Amniotic stem cell (primary cell): ENCODE results near the gene DEAF1.
A peak's percentile ranks its signal among the peaks of the same experiment; 100 is the strongest.

ENCODE experiments used
- DNase-seq: peaks from one replicate; lab custom pipeline; 2025; lab: John Stamatoyannopoulos, UW

Gene DEAF1

DNA sequence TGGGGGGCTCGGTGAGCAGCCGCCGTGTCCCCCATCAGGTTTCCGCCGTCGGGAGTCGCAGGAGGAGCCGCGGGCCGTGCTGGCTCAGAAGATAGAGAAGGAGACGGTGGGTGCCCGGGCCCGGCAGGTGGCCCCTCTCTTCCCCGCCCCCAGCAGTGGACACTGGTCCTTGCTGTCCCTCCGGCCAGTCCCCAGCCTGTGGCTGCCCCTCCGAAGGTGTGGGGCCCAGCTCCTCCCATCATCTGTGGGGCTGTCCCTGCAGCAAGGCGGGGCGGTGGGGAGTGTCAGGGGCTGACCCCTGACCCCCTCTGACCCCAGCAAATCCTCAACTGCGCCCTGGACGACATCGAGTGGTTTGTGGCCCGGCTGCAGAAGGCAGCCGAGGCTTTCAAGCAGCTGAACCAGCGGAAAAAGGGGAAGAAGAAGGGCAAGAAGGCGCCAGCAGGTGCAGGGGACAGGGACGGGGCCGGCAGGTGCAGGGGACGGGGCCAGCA is 26.3 kb upstream of the DEAF1 start:
- no peak for DNase-seq

DNA sequence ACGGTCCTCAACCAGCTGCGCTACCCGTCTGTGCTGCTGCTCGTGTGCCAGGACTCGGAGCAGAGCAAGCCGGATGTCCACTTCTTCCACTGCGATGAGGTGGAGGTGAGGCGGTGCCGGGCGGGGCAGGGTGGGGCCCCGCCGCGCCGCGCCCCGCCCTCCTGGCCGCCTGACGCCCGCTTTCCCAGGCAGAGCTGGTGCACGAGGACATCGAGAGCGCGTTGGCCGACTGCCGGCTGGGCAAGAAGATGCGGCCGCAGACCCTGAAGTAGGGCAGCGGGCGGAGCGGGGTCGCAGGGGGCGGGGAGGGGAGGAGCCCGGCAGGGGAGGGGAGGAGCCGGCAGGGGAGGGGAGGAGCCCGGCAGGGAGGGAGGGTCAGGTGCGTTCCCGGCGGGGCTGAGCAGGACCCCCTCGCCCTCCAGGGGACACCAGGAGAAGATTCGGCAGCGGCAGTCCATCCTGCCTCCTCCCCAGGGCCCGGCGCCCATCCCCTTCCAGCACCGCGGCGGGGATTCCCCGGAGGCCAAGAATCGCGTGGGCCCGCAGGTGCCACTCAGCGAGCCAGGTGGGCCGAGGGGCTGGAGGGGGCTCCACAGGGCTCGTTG is 25.7 kb upstream of the DEAF1 start:
- DNase-seq: no peak

DNA sequence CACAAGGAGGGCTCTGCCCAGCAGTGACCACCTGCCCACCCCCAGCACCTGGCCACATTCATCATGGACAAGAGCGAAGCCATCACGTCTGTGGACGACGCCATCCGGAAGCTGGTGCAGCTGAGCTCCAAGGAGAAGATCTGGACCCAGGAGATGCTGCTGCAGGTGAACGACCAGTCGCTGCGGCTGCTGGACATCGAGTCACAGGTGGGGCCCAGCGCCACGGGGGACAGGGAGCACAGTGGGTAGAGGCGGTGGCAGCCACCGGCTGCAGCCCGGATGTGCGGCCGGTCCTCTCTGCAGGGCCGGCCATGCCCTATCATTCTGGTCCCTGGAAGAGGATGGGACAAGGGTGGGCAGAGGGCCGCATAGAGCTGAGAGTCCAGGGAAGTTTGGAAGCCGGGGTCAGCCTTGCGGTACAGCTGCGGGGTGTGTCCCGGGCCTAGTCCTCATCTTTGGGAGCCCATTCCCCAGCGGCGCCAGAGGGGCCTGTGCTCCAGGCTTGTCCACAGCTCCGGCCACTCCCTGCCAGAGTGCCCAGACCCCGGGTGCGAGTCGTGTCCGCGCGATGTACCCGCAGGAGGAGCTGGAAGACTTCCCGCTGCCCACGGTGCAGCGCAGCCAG is 25.1 kb upstream of the DEAF1 start:
- no peak for DNase-seq

DNA sequence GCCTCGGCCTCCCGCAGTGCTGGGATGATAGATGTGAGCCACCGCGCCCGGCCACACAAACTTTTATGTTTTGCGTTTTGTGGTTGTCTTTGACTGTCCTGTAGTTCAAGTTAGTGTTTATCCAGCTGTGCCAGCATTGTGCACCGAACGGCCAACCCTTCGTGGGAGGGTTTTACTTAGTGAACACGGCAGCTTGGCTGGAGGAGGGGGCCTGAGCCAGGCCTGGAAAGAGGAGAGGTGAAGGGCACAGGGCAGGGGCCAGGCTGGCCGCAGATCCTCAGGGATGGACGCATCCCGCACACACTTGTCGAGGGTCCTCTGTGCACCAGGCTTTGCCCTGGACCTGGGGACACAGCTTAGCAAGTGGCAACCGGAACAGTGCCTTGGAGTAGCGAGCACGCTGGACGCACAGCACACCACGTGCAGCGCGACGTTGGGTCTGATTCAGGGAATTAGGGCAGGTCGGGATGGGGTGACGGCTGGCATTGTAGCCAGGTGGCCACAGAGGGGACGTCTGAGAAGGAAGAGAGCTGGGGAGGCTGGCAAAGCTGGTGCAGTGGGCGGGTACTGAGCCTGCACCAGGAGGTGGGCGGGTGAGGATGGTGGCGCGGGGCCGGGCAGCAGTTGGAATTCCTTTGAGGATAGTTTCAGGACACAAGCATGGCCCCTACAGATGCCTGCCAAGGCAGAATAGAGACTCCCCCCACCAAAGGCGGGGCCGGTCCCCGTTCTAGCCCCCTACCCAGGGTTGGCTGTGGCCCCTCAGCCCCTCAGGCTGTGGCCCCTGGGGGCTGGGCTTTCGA is 24.4 kb upstream of the DEAF1 start:
- DNase-seq: no peak

DNA sequence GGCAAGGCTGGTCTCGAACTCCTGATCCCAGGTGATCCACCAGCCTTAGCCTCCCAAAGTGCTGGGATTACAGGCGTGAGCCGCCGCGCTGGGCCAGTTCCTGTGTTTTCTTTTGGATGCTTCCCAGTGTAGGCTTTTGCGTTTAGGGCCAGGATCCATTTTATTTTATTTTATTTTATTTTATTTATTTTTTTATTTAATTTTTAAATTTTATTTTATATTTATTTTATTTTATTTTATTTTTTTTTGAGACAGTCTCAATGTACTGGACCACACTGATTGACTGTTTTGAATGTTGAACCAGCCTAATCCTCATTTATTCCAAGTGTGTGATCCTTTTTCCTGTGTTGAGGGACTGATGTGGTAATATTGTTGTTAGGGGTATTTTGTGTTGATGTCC is 19.4 kb upstream of the DEAF1 start:
- DNase-seq: no peak

DNA sequence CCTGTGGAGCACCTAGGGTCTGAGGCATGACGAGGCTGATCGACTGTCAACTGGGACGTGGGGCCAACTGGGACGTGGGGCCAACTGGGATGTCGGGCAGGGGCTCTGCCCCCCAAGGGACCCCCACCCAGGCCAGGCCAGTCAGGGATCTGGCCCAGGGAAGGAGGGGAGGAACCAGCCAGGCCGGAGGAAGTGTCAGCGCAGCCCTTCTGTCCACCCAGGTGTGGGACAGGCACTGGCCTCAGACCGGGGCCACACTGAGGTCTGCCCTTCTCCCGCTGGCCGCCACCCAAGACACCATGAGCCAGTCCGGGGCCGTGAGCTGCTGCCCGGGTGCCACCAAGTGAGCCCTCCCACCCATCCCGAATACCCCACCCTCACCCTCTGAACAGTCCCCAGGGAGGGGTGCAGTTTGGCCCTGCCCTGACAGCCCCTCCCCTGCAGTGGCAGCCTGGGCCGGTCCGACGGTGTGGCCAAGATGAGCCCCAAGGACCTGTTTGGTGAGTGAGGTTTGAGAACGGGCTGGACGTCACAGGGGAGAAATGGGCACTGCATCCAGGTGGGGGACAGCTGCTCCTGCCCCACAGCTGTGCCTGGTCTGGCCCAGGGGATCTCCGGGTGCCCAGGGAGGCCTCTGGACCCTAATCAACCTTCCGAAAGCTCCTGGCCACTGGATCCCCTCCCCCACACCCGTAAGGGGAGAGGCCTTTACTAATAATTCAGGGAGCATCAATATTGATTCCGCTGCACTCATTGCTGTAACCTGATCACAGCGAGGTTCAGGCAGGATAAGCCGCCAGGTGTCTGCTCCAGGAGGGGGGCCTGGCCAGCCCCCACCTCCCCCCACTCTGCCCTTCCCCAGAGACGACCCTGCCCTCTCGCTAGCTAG is 14.3 kb upstream of the DEAF1 start:
- DNase-seq: no peak

DNA sequence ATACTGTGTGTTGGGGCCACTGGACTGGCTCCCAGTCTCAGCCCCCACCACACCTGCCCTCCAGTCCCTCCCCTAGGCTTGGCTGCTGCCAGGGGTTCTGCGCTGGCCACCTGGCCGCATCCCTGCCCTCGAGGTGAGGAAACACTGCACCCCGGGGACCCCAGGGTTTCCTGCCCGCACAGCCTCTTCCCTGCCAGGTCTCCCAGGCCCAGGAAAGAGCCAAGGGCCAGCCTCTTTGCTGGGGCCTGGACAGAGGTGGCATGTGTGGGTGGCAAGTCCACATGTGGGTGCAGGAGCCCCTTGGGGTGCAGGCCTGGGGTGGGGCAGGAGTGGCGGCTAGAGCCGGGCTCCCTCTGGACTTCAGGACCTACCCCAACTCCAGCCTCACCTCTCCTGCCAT is 13.5 kb upstream of the DEAF1 start:
- no peak for DNase-seq

DNA sequence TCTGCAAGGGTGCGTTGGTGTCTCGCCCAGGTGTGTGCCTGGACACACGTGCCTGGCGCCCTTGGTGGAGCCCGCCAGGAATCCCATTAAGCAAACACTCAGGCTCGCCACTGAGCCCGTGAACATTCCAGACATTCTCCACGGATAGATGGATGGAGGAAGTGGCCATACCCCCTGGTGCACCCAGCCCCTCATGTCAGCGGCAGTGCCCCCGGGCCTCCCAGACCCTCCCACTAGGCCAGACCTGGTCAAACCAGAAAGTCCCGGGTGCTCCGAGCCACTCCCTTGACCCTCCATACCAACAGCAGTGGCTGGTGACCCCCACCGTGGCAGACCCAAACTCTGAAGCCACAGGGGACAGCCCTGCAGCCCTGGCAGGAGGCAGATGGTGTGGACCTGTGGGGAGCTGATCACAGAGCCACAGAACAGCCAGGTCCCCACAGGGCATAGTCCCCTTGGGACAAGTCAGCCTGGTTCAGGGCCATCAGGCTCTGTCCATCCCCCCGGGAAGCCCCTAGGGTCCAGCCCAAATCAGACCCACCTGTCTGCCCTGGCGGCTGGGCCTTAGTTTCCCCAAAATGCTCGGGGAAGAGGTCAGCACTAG is 12.9 kb upstream of the DEAF1 start:
- no peak for DNase-seq

DNA sequence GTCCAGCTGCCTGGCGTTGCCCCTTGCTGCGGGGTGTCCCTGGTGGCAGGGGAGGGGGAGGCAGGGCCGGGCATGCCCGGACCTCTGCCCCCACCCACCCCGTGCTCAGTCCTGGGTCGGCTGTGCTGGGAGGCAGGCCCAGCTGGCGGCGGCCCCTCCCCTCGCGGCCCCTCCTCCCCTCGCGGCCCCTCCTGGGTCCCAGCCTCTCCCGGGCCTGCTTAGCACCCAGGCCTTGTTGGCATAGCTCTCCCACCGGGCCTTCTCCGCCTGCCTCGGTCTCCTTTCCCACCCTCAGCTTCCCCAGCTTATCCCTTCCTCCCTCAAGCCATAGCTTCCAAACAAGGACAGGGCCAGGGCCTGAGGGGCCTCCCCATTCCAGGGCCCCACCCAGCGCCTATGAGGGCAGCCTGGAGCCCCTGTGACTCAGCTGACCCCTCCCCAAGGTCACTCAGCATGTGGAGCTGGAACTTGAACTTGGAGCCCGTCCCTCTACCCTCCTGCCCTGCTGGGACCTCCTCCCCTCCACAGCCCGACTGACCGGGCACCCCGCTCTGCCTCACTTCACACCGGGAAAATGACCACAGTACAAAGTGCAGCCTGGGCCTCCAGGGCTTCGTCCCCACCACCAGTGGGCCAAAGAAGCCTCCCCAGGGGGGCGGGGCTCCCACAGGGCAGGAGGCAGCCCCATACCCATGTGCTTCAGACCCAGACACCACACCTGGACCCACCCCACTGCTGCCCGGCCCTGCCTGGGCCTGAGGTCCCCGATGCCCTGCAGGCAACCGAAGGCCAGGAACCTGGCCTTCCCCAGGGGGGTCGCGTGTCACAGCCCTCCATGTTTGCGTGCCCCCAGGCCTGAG is 12.2 kb upstream of the DEAF1 start:
- no peak for DNase-seq

DNA sequence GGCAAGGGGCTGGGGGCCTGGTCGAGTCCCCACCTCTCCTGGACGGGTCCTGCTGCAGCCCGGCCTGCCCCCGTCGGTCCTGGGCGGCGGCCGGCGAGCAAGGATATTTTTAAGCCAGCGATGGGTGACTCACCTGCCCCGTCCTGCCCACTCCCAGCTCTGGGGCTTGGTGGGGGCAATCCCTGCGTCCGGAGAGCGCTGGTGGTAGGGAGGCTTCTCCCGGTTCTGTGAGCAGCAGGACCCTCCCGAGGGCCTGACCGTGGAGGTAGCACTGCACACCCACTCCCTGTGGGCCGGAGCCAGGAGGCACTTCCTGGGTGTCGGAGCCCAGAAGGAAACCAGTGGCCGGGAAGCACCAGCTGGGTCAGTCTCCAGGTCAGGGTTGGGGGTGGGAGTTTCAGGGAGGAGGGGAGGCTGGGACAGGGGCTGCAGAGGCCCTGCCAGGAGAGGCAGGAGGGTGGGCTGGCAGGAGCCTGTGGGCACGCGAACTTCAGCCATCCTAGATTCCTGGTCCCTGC is 11.5 kb upstream of the DEAF1 start:
- DNase-seq: peak; percentile 30

DNA sequence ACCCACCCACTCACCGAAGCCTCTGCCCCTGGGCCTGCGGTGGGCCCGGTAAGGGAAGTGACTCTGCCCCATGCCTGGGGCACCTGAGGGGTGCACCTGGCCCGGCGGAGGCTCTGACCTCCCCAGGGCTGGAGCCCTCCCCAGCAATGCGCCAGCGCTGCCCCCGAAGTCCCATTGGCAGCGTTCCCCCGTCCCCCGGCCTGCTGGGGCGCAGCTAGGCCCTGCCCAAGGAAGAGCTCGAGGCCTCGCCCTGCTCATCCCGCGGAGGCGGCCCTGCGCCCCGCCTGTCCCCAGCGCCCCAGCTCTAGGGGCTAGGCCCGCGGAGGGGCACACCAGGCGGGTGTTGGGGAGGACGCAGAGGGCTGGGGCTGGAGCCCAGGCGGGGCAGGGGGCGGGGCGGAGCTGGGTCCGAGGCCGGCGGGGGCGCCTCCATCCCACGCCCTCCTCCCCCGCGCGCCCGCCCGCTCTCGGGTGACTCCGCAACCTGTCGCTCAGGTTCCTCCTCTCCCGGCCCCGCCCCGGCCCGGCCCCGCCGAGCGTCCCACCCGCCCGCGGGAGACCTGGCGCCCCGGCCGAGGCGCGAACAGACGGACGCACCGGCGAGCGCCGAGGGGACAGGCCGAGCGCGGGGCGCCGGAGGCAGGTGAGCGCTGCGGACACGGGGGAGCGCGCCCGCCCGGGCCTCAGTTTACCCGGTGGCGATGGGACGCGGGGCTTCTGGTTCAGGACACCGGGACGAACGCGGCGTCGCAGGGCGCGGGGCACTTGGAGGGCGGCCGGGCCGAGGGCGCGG is 10.8 kb upstream of the DEAF1 start, which contains the start of gene EPS8L2:
Gene EPS8L2, plus strand, starts transcription at position 586 of the 793 bp plus-strand sequence. CDS start 3,177 bp downstream, outside the sequence.
- DNase-seq: no peak

DNA sequence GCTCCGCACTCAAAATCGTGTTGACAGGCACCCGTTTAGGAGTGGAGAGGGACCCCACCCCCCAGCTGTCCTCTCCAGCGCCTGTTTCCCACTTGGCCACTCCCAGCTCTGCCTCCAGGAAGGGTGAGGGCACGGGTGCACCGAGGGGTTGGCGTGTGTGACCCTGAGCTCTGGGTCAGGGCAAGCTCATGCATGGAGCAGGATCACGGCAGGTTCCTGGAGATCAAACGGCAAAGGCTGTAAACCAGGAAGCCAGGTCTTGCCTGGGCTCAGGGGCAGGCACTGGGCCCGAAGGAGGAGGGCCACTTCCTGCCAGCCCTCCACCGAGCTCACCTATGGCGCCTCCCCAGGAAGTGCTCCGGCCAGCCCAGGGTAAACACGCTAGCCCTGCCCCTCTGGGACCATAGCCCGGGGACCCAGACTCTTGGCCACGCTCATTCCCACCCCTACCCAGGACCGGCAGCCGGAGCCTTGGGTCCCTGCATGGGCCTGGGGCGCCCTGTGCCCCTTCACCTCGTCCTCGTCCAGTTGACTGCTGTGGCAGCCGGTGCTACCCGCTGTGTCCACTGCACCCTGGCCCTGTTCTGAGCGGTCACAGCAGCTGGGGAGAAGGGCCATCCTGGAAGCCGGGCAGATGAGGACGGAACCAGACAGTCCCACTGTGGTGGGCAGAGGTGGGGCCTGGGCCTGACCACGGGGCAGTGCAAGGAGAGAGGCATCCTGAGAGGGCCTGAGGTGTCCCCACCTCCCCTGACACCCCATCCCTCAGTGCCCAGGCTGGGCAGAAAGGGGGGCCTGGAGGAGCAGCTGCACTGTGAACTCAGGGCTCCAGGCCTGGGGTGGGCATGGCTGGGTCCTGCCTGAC is 10.0 kb upstream of the DEAF1 start:
- DNase-seq: no peak

DNA sequence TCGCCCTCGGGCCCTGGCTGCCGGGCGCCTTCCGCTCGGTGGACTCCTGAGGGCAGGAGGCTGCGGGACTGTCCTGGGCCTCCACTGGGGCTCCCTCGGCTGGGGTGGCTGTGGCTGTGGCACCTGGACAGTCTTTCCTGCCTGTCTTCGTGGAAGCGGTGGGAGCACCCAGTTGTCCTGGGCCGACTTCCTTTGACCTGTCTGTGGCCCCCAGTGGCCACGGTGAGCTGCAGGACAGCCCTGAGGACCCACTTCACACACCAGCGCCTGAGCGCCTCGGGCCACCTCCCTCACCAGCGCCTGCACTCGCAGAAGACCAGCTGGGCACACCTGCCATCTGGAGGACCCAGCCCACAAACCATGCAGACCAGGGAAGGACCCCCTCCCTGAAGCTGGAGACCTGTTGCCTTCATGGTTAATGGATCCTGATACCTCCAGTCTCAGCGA is 9.2 kb upstream of the DEAF1 start:
- no peak for DNase-seq

DNA sequence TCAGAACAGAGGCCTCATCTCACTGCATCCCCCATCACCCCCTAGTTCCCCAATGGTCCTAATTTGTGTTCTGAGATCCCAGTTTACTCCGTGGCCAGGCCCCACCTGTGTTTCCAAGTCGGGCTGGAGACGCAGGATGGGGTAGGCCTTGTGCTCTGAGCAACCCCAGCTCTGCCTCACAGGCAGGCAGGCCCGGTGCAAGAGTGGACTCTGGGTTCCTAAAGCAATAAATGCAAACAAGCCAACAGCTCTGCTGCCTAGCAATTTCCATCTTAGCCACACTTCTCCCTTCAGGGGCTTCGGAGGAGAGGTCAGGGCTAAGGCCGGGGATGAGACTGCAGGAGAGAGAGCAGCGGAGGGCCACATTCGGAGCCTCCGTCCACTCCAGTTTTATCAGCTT is 8.5 kb upstream of the DEAF1 start:
- no peak for DNase-seq

DNA sequence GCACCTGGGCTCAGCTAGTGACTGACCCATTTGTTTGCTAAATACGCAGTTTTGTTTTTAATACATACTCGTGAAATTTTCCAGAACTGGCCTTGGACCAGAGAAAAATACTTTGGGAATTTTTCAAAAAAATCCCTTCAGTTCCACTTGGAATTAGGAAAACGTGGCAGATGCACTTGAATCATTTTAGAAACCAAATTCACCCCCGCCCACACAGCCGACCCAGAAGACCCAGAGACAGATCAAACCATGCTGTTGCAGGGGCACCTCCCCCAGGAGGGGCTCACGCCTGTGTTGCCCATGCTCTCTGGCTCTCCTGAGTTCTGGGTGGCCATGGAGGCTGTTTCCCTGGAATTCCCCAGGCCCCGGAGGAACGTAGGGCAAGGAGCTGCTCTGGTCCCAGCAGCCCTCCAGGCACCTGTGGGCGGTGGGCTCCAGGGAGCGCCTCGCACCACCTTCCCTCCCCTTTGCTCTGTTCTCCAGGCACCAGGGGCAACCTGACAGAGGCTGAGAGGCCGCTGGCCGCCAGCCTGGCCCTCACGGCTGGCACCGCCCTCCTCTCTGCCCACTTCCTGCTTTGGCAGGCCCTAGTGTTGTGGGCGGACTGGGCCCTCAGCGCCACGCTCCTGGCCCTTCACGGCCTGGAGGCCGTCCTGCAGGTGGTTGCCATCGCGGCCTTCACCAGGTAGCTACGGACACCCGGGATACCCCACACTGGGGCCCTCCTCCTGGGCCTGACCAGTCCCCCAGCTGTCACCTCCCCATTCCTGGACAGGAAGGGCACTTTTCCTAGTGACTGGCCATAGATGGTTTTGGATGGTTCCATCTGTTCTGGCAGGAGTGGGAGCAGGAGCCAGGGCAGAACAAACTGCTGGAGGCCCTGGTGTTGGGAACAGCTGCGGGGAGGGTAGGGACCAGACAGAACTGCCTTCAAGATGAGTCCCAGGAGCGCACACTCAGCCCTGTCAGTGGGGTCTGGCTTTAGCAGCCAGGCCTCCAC is 7.7 kb upstream of the DEAF1 start:
- no peak for DNase-seq

DNA sequence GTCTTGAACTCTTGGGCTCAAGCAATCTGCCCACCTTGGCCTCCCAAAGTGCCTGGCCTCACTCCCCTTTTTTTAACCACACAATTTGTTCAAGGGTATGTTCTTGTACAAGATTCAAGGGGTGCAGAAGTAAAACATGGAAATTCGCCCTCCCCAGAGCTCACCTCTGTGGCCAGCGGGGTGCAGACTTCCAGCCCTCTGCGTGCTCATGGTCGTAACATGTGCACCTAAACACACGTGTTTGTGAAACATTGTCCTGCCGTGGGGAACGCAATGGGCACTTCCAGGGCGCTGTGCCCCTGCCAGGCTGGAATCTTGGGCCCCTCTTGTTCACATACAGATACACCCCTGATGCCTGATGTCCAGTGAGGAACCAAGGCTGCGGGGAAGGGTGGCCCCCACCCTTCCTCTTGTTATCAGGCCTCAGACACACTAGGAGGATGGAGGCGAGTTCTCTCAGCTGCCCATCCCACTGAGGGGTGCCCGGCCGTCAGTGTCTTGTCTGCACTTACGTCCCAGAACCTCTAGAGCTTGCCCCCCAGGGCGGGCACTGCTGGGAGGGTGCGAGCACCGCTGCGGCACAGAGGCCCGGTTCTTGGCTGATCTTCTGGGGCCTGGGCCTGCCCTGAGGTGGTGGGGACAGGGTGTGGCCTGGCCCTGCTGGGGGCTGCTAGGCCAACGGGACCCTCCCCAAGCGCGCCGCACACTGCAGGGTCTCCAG is 6.9 kb upstream of the DEAF1 start:
- no peak for DNase-seq

DNA sequence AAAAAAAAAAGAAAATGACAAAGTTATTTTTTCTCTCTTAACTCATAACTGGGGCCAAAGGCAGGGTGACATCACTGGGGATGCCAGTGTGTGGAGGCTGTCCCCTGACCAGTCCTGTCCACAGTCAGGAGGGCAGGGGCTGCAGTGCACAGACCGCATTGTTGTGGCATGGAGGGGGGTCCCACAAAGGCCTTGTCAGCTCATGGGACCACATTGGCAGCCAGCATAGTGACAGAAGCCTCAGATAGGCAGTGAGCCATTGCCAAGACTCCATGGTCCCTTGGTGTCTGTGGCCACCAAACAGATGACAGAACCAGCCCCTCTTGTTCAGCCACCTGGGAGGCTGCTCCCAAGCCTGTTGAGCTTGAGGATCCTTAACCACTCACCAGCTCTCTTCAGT is 4.7 kb upstream of the DEAF1 start:
- DNase-seq: no peak
